GM21390 (cell line): Measurements from ENCODE around the gene PLPP4.
A peak's percentile ranks its signal among the peaks of the same experiment; 100 is the strongest.

ENCODE experiments used
- ATAC-seq: cut with Tn5 transposase; IDR thresholded peaks from one replicate; pipeline ENCODE4 v1.9.1; 2021; ENCODE audit not compliant: unreplicated experiment

Gene PLPP4

DNA sequence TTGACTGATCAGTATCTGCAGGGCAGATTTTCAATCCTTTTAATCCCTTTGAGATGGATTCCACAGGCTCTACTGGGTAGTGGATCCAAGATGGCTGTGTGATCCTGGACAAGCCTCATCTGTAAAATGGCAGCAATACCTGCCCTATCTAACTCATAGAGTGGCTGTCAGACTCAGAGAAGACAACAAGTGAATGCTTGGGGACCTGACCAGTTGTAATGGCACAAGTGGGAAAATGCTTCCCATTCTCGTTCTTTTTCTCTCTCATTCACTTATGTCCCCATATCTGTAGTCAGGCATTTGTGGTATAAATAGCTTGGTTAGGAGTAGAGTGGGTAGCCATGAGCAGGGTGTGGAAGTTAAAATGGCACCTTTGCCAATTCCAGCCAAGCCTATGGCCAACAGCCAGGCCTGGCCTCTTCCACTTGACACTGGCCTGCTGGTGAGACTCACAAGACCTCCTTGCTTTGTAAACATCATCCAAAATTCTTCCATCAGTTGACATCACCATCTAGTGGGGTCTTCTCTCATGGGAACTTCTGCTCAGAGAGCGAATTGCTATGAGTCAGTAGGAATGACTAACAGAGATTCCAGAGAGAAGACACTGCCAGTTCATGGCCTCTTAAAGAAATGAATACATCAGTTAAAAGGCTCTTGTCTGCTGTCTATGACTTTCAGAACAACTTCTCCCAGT, 150.1 kb downstream of the PLPP4 start:
- no peak for ATAC-seq

DNA sequence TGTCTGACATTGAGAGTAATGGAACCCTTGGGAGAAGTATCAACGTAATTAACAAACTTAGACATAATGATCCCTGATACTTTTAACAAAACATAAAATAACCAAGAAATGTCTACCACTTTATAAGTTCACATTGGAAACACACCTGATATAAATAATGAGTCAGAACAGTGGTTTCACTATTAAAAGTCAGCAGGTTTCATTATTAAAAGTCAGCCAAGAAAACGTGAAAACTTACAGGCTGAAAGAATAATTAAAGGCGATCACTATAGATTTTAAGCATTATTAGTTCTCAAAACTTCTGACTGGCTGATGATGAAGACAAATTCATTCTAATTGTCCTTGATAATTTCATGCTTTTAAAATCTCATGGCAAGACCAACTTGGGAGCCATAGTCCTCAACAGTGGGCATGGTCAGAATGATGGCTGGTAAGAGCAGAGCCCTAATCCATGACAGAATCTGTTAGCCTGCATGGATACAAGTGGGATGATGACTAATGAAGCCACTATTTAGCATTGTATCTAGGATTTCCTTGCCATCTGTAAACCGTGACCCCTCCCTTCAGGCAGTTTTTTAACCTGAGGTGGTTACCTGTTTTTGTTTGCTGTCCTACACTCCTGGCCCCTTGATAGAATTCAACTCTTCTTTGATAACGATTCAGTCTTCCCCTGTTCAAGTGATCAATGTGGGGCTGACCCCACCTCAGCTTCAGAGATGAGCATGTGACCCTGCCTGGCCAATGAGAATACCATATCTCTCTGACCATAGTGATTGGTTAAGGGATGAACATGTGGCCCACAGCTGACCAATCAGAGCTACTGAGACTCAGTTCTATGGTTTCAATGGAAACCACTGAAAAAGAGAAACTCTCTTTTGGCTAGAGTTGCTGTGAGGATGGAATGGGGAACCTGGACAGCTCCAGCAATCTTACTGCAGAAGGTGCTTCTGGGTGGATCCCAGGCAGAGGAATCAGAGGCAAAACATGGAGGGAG, 151.0 kb downstream of the PLPP4 start:
- ATAC-seq = peak; percentile 36

DNA sequence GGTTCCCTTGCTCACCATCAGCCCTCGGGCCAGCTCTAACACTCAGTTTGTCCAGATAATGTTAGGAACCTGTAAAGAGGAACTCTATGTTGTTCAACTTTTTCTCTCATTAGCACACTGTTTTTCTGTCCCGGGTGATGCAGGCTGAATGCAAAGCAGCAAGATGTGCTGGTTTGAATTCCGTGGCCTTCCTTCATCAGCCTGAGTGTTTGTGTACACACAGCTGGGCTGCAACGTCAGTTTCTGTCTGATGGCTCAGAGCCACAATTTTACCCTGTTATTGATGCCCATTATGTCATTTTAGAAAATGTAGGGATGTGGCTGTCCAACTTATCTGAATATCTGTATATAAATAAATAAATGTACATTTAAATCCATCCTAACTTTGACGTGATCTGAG, 152.0 kb downstream of the PLPP4 start:
- ATAC-seq = no peak

DNA sequence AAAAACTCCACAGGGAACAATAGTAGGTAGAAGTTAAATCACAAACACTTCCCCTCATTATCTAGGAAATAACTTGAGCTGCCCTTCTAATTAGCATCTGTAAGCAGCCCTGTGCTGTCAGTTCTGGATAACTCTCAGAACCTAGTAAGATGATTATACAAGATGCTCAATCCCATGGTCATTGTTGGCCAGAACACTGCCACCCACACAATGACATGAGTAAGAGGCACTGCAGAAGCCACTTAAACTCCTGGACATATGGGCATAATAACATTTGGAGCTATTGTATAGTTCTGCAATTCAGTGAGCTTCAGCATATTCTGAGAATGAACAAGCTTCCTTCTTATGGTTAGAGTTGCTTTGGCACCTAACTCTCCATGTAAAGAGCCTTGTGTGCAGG, 153.8 kb downstream of the PLPP4 start:
- no peak for ATAC-seq

DNA sequence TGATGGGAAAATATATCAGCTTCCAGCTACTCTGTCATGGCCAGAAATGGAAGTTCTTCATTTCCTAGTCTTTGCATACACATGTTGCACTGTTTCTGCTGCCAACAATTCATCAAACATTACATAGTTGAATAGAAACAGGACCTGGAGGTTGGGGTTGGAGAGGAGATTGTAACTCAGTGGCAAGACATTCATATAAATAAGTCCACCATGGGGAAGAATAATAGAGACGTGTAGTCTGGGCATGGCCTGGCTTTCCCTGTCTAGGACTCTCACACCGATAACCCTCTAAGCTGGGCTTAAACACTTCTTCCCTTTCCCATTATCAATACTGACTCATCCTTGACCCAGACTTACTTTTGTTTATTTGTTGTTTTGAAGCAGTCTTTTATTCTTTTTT, 155.7 kb downstream of the PLPP4 start:
- no peak for ATAC-seq

DNA sequence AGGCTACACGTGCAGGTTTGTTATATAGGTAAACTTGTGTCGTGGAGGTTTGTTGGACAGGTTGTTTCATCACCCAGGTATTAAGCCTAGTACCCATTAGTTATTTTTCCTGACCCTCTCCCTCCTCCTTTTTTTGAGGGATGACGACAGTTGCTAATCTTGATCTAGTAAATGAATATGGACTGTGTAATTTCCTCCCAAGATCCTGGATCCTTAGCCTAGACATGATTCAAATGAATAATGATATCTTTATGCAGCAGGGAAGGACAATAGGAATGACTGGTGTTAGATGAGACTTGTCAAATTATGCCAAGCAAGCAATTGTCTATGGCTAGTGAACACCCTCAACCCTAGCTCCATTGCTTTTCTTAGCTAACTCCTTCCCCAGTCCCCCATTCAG, 156.2 kb downstream of the PLPP4 start:
- no peak for ATAC-seq

DNA sequence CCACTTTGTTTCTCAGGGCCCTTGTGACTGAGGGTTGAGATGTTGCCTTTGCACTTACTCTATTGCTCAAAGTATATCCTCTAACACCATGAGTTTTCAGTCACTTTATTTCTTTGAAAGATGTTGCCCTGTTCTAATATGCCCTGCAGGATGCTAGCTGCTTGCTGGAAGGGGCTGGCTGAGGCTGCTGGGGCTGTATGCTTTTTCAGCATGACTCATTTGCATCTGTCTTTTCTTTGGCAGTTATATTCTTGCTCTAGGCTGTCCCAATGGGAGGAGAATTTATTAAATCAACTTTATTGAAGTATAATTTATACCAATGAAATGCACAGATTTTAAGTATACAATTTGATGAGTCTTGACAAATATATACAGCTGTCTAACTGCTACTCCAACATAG, 157.7 kb downstream of the PLPP4 start:
- ATAC-seq = no peak

DNA sequence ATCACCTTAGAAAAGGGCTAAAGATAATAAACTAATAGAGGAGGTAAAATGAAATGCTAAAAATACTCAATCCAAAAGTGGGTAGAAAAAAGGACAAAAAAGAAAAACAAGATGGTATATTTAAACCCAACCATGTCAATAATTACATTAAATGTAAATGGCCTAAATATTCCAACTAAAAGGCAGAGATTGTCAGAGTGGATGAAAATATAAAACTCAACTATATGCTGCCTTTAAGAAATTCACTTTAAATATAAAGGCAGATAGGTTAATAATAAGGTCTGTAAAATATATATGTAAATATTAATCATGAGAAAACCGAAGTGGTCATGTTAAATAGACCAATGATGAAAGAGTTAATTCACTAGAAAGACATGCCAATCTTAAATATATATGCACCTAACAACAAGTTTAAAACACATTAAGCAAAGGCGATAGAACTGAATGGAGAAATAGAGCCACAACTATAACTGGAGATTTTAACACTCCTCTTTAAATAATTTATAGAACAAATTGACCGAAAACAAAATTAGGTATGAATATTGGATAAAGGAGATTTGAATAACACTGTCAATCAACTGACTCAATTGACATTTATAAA, 159.4 kb downstream of the PLPP4 start:
- no peak for ATAC-seq

DNA sequence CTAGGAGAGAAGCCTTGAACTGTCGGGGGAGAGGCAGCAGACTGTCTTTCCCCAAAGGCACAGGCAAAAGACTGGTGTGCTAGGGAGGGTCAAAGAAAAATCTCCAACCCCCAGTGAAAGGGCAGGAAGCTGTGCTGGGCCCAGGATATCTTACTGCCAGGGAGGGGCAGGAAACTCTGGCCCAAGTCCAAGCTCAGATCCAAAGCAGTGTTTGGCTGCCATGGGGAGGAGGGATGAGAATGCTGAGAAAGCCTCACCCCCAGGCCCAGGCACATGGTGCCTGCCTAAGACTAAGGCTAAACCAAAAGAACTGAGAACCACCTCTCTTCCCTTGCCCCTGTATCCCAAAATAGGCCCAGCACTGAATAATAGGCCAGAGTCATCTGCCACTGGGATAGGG, 171.2 kb downstream of the PLPP4 start:
- ATAC-seq = no peak

DNA sequence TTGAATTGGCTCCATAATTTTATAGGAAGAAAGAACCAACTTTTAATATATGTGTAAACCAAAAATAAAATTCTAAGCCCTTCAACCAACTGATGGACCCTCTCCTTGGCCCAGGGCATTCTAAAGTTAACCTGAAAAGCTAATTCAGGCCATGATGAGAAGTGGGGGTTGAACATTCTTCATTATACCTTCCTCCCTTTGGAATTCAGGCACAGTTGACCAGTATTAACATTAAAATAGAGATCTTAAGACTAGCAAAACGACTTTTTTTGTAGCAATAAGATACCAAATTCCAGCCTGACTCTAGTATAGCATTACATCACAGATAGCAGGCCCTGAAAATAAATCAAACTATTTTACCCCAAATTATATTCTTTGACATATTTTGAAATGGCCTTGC, 173.2 kb downstream of the PLPP4 start:
- ATAC-seq = no peak

DNA sequence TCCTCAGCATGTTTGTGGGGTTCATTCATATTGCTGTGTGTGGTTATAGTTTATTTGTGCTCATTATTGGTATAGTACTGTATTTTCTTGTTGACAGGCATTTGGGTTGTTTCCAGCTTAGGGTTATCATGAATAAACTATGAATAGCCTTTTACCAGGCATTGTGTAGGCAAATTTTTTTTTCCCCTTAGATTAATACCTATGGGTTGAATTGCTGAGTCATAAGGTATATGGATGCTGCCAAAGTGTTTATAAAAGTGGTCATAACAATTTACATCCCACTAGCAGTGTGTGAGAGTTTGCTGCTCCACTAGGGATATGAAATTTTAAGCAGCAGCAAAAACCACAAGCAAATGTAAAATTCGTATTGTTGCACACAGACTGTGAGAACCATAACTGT, 175.0 kb downstream of the PLPP4 start:
- no peak for ATAC-seq

DNA sequence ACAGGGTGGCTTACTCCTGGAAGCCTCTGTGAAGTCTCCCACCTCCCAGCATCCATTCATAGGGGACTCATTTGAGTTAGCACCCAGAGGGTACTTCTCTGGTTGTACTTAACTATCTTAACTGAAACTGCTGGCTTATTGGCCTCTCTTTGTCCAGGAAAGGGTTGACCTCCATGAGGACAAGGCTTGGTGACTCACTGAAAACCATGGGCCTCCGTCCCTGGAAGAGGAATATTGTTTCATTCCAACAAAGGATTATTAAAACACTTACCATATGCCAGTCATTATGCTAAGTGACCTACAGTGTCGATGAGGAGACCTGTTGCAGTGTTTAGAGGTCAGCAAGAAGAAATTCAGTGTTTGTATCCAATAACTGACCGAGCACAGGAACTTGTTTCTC, 175.9 kb downstream of the PLPP4 start:
- ATAC-seq = no peak

DNA sequence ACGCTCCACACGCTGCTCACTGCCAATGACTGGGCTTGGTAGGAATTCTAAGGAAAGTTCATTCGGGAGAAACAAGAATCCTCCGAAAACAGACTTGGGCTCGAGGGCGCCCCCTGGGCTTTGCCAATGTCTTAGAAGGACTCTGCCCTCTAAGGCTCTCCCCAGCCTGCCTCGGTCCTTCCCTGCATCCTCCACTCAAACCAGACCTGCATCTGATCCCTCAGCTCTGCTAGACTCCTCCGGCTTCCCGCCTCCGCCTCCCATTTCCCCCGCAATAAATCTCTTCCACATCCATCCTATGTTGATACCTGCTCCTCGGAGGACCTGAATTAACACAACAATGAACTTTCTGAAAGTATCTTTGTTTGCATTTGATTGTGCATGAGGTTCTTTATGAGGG, 177.6 kb downstream of the PLPP4 start:
- ATAC-seq = no peak
